HG03025 (cell line): Measurements from ENCODE around the gene DIO1.
A peak's percentile ranks its signal among the peaks of the same experiment; 100 is the strongest.

Source experiments
- ATAC-seq: cut with Tn5 transposase; IDR thresholded peaks from one replicate; pipeline ENCODE4 v1.9.1; 2021; ENCODE audit warnings: mild to moderate bottlenecking, moderate library complexity; ENCODE audit not compliant: unreplicated experiment, low FRiP score

Gene DIO1

GRCh38 chr1:53938136-53938830 lies 44.3 kb downstream of the DIO1 start:
- ATAC-seq = no peak

GRCh38 chr1:53942127-53942957 lies 48.4 kb downstream of the DIO1 start:
- ATAC-seq = no peak

GRCh38 chr1:53943090-53943489 lies 49.1 kb downstream of the DIO1 start:
- ATAC-seq = no peak

- ATAC-seq = no peak
These were observed 49.6 kb downstream of the DIO1 start for GRCh38 chr1:53943490-53944043.

- no peak for ATAC-seq
These were observed 50.6 kb downstream of the DIO1 start for GRCh38 chr1:53944469-53945182.

- no peak for ATAC-seq
These were observed 51.1 kb downstream of the DIO1 start for GRCh38 chr1:53945183-53945432.

GRCh38 chr1:53945433-53946251 lies 51.7 kb downstream of the DIO1 start, which contains the start of gene IFT25:
Gene IFT25, minus strand, starts transcription at chr1:53945699. Its CDS starts 5,617 bp downstream, at chr1:53940082.
- peak; percentile 73 for ATAC-seq

- ATAC-seq = peak; percentile 67
These were observed 52.5 kb downstream of the DIO1 start, which contains the start of gene LRRC42 for GRCh38 chr1:53946252-53947171. Gene LRRC42, plus strand, starts transcription at chr1:53946350. Its CDS starts 5,650 bp downstream, at chr1:53952000.

- ATAC-seq = no peak
These were observed 53.4 kb downstream of the DIO1 start for GRCh38 chr1:53947172-53947907.

GRCh38 chr1:53948291-53948690 lies 54.3 kb downstream of the DIO1 start:
- ATAC-seq = no peak

- no peak for ATAC-seq
These were observed 55.3 kb downstream of the DIO1 start for GRCh38 chr1:53949023-53949990.

GRCh38 chr1:53951697-53952096 lies 57.7 kb downstream of the DIO1 start:
- ATAC-seq = no peak

- ATAC-seq = no peak
These were observed 60.1 kb downstream of the DIO1 start for GRCh38 chr1:53954128-53954527.

GRCh38 chr1:53956308-53957168 lies 62.6 kb downstream of the DIO1 start:
- ATAC-seq = no peak

- ATAC-seq = no peak
These were observed 63.3 kb downstream of the DIO1 start for GRCh38 chr1:53957194-53957818.

GRCh38 chr1:53959664-53960250 lies 65.8 kb downstream of the DIO1 start:
- ATAC-seq = no peak
